A549 (cell line): ENCODE measurements around the gene CCDC102B.

Source experiments
- CEBPB ChIP-seq, 2 experiments: fragments of >200 bp in 1 of 2; sonication (Bioruptor Twin) in 1 of 2; formaldehyde crosslinking in 1 of 2; IDR thresholded peaks; 2 replicates each; pipeline ENCODE4 v1.6.1; 2012 to 2016
- CHD4 ChIP-seq: fragments of 200-600 bp; sonication (generic); IDR thresholded peaks from 2 replicates; pipeline ENCODE4 v1.6.1; 2016; ENCODE audit warnings: antibody characterized with exemption, mild to moderate bottlenecking, borderline replicate concordance
- CTCF ChIP-seq: fragments of >200 bp; sonication (Bioruptor Twin); formaldehyde crosslinking; IDR thresholded peaks from 3 replicates; pipeline ENCODE4 v1.5.1; 2016
- FOSL2 ChIP-seq, 2 experiments: fragments of 450-650 bp in 1 of 2; fragments of >200 bp in 1 of 2; sonication (Bioruptor Twin) in 1 of 2; formaldehyde crosslinking; IDR thresholded peaks; 2 replicates each; pipeline versions ENCODE4 v1.5.0 to v1.6.1; 2016 to 2020; ENCODE audit warnings: mild to moderate bottlenecking in 1 of 2, moderate library complexity in 1 of 2
- MAX ChIP-seq: IDR thresholded peaks from 2 replicates; pipeline ENCODE4 v1.6.1; 2012
- POLR2A ChIP-seq: IDR thresholded peaks from 2 replicates; pipeline ENCODE4 v1.6.1; 2012; ENCODE audit warnings: mild to moderate bottlenecking, low read length
- POLR2AphosphoS2 ChIP-seq: conservative IDR thresholded peaks from 2 replicates; pipeline ENCODE4 v1.6.1; 2012; ENCODE audit warnings: low read length, improper control_type of control experiment, inconsistent platforms
- RAD21 ChIP-seq, 2 experiments: fragments of >200 bp in 1 of 2; sonication (Bioruptor Twin) in 1 of 2; formaldehyde crosslinking in 1 of 2; IDR thresholded peaks in 1 of 2; conservative IDR thresholded peaks in 1 of 2; 2 replicates in 1 of 2; 3 replicates in 1 of 2; pipeline ENCODE4 v1.6.1; 2012 to 2018; ENCODE audit warnings: inconsistent platforms in 1 of 2
- RARB ChIP-seq: fragments of 250-450 bp; sonication (Bioruptor Pico); IDR thresholded peaks from 2 replicates; pipeline ENCODE4 v1.8.0; 2021; ENCODE audit warnings: mild to moderate bottlenecking, moderate library complexity
- RNF2 ChIP-seq: fragments of 200-600 bp; sonication (generic); IDR thresholded peaks from 2 replicates; pipeline ENCODE4 v1.6.1; 2016; ENCODE audit warnings: low read depth, mild to moderate bottlenecking, antibody characterized with exemption, moderate library complexity, borderline replicate concordance
- SMC3 ChIP-seq: fragments of >200 bp; sonication (Bioruptor Twin); formaldehyde crosslinking; IDR thresholded peaks from 3 replicates; pipeline ENCODE4 v1.6.1; 2018; ENCODE audit warnings: inconsistent platforms
- SREBF2 ChIP-seq: fragments of 450-650 bp; IDR thresholded peaks from 2 replicates; pipeline ENCODE4 v1.6.1; 2014; ENCODE audit warnings: mild to moderate bottlenecking, moderate library complexity
- TF ChIP-seq, protein P1 (sequence below): fragments of 450-650 bp; IDR thresholded peaks from 2 replicates; pipeline ENCODE4 v1.6.1; 2014; ENCODE audit warnings: antibody characterized with exemption
- TF ChIP-seq, protein P2 (sequence below): fragments of 200-600 bp; sonication (generic); IDR thresholded peaks from 2 replicates; pipeline ENCODE4 v1.6.1; 2016; ENCODE audit warnings: antibody characterized with exemption, mild to moderate bottlenecking, moderate library complexity

- TF ChIP-seq, protein P1, sequence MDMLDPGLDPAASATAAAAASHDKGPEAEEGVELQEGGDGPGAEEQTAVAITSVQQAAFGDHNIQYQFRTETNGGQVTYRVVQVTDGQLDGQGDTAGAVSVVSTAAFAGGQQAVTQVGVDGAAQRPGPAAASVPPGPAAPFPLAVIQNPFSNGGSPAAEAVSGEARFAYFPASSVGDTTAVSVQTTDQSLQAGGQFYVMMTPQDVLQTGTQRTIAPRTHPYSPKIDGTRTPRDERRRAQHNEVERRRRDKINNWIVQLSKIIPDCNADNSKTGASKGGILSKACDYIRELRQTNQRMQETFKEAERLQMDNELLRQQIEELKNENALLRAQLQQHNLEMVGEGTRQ, result no peak
- TF ChIP-seq CTCF (no peak), MAX (no peak), POLR2A (no peak), CHD4 (no peak), CEBPB (IDR thresholded peaks at IDR 0.05) (no peak), SREBF2 (no peak), RAD21 (conservative IDR thresholded peaks at IDR 0.05 in 1 of 2, IDR thresholded peaks at IDR 0.05 in 1 of 2) (no peak), POLR2AphosphoS2 (no peak), SMC3 (no peak), RARB (CRISPR knock-in tag) (no peak), RNF2 (no peak), FOSL2 (IDR thresholded peaks at IDR 0.05) (no peak), FOSL2 (CRISPR knock-in tag; IDR thresholded peaks at IDR 0.05) (no peak)
- TF ChIP-seq, protein P2, sequence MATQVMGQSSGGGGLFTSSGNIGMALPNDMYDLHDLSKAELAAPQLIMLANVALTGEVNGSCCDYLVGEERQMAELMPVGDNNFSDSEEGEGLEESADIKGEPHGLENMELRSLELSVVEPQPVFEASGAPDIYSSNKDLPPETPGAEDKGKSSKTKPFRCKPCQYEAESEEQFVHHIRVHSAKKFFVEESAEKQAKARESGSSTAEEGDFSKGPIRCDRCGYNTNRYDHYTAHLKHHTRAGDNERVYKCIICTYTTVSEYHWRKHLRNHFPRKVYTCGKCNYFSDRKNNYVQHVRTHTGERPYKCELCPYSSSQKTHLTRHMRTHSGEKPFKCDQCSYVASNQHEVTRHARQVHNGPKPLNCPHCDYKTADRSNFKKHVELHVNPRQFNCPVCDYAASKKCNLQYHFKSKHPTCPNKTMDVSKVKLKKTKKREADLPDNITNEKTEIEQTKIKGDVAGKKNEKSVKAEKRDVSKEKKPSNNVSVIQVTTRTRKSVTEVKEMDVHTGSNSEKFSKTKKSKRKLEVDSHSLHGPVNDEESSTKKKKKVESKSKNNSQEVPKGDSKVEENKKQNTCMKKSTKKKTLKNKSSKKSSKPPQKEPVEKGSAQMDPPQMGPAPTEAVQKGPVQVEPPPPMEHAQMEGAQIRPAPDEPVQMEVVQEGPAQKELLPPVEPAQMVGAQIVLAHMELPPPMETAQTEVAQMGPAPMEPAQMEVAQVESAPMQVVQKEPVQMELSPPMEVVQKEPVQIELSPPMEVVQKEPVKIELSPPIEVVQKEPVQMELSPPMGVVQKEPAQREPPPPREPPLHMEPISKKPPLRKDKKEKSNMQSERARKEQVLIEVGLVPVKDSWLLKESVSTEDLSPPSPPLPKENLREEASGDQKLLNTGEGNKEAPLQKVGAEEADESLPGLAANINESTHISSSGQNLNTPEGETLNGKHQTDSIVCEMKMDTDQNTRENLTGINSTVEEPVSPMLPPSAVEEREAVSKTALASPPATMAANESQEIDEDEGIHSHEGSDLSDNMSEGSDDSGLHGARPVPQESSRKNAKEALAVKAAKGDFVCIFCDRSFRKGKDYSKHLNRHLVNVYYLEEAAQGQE, result no peak
Measured at GRCh38 chr18:68783506-68783905, 14.4 kb upstream of the CCDC102B start.
